K562 (cell line): ENCODE measurements around the gene TRMT1. TPM values are rescaled to one million over a fixed set of nuclear protein-coding genes. Genes with fewer than 3 reads are reported as not detected.

Source experiments
- CXXC5 ChIP-seq: fragments of 250-450 bp; sonication (Bioruptor Pico); IDR thresholded peaks from 2 replicates; pipeline ENCODE4 v1.8.0; 2022; ENCODE audit warnings: inconsistent platforms, mild to moderate bottlenecking, moderate library complexity
- E2F4 ChIP-seq: sonication (generic); formaldehyde crosslinking; IDR thresholded peaks from 2 replicates; pipeline ENCODE4 v1.8.0; 2022; ENCODE audit warnings: mild to moderate bottlenecking, low read depth, missing genetic modification reagents
- EGR1 ChIP-seq: fragments of 450-650 bp; conservative IDR thresholded peaks from 2 replicates; pipeline ENCODE4 v1.6.1; 2017; ENCODE audit warnings: mild to moderate bottlenecking
- ERF ChIP-seq: fragments of 450-650 bp; formaldehyde crosslinking; IDR thresholded peaks from 2 replicates; pipeline ENCODE4 v1.4.0; 2020; ENCODE audit warnings: mild to moderate bottlenecking, mixed read lengths
- ETV1 ChIP-seq: fragments of 450-650 bp; conservative IDR thresholded peaks from 2 replicates; pipeline ENCODE4 v1.6.1; 2016; ENCODE audit warnings: missing genetic modification characterization, control low read depth, low read depth, missing compliant biosample characterization
- EWSR1 ChIP-seq: fragments of 450-650 bp; IDR thresholded peaks from 2 replicates; pipeline ENCODE4 v1.6.1; 2018; ENCODE audit warnings: borderline replicate concordance, mild to moderate bottlenecking, low read depth, moderate library complexity; ENCODE audit not compliant: partially characterized antibody
- FOSL1 ChIP-seq: fragments of 200-800 bp; sonication (Bioruptor generic); conservative IDR thresholded peaks from 2 replicates; pipeline ENCODE4 v1.6.1; 2016; ENCODE audit warnings: missing genetic modification characterization, missing compliant biosample characterization
- FUS ChIP-seq: fragments of 200-400 bp; formaldehyde crosslinking; optimal IDR thresholded peaks from 2 replicates; pipeline ENCODE3; 2017; ENCODE audit warnings: low read depth, low read length
- GTF2F1 ChIP-seq: IDR thresholded peaks from 2 replicates; pipeline ENCODE4 v1.6.1; 2011; ENCODE audit warnings: low read depth, low read length, improper control_type of control experiment
- HDAC1 ChIP-seq, 2 experiments: fragments of 450-650 bp; IDR thresholded peaks; 2 replicates each; pipeline ENCODE4 v1.6.1; 2016 to 2017; ENCODE audit warnings: inconsistent platforms in 1 of 2, mild to moderate bottlenecking in 1 of 2, moderate library complexity in 1 of 2
- ID3 ChIP-seq, 2 experiments: fragments of 250-450 bp in 1 of 2; fragments of 450-650 bp in 1 of 2; sonication (Bioruptor Pico) in 1 of 2; IDR thresholded peaks; 2 replicates each; pipeline versions ENCODE4 v1.6.1 to v1.8.0; 2016 to 2021; ENCODE audit warnings: mild to moderate bottlenecking in 2 of 2, moderate library complexity in 2 of 2, missing compliant biosample characterization in 1 of 2, missing genetic modification characterization in 1 of 2
- IRF1 ChIP-seq: sonication (generic); formaldehyde crosslinking; IDR thresholded peaks from 2 replicates; pipeline ENCODE4 v1.8.0; 2022; ENCODE audit warnings: missing genetic modification reagents, mild to moderate bottlenecking, borderline replicate concordance
- MAX ChIP-seq: sonication (generic); formaldehyde crosslinking; IDR thresholded peaks from 2 replicates; pipeline ENCODE4 v1.9.0; 2022; ENCODE audit warnings: mild to moderate bottlenecking, missing genetic modification reagents
- NFE2L1 ChIP-seq: fragments of 450-650 bp; IDR thresholded peaks from 2 replicates; pipeline ENCODE4 v1.6.1; 2016; ENCODE audit warnings: missing genetic modification characterization, low read depth, mild to moderate bottlenecking, missing compliant biosample characterization, moderate library complexity, borderline replicate concordance
- PATZ1 ChIP-seq: fragments of 250-450 bp; sonication (Bioruptor Pico); IDR thresholded peaks from 2 replicates; pipeline ENCODE4 v1.5.0; 2020; ENCODE audit warnings: mild to moderate bottlenecking, borderline replicate concordance
- SMARCA4 ChIP-seq: fragments of 450-650 bp; IDR thresholded peaks from 2 replicates; pipeline ENCODE4 v1.6.1; 2016
- SREBF2 ChIP-seq: sonication (generic); formaldehyde crosslinking; IDR thresholded peaks from 2 replicates; pipeline ENCODE4 v1.4.0; 2020; ENCODE audit warnings: mild to moderate bottlenecking, missing genetic modification reagents
- TAF1 ChIP-seq: IDR thresholded peaks from 2 replicates; pipeline ENCODE4 v1.6.1; 2011; ENCODE audit warnings: mild to moderate bottlenecking, low read length, moderate library complexity; ENCODE audit not compliant: insufficient read depth, control insufficient read depth, severe bottlenecking; ENCODE audit errors: extremely low read depth
- ZBTB2 ChIP-seq: fragments of 450-650 bp; IDR thresholded peaks from 2 replicates; pipeline ENCODE4 v1.6.1; 2016; ENCODE audit warnings: antibody characterized with exemption
- ZKSCAN8 ChIP-seq: fragments of 200-800 bp; sonication (Bioruptor generic); IDR thresholded peaks from 2 replicates; pipeline ENCODE4 v1.6.1; 2016; ENCODE audit warnings: missing genetic modification characterization, missing compliant biosample characterization
- polyA plus RNA-seq, 8 experiments: library from polyadenylated mRNA; depleted of rRNA in 4 of 8; stranded (reverse) in 5 of 8; unstranded in 3 of 8; fragments of >200 nt; fragmentation: Nextera tagmentation in 2 of 8; fragmentation: Illumina TruSeq in 1 of 8; extraction: Ambion mirVana in 2 of 8; extraction: Trizol in 1 of 8; gene quantifications; 2 replicates each; pipeline versions ENCODE4 v1.2.1 to v1.2.3, GENCODE V29; 2011 to 2014; ENCODE audit warnings: inconsistent platforms in 1 of 8, missing spikeins in 1 of 8
- total RNA-seq, 7 experiments: library from RNA; depleted of rRNA in 6 of 7; stranded (reverse); fragments of >200 nt in 6 of 7; fragmentation: Illumina TruSeq in 2 of 7; extraction: Trizol in 2 of 7; gene quantifications; 2 replicates each; pipeline versions ENCODE4 v1.2.1 to v1.2.3, GENCODE V29; 2011 to 2021; ENCODE audit warnings: low replicate concordance in 1 of 7

Gene TRMT1
- total and polyA plus RNA-seq, 9 of the 15 experiments (the other 6 are each of a cell fraction or from before 2014, with no cell fraction given) = 5.8 to 158 (median 54.3) TPM

- TF ChIP-seq E2F4 (CRISPR knock-in tag) (no peak), SMARCA4 (peak; percentile 34; the same call in 1 of the 2 replicates), EGR1 (peak; percentile 94), ZKSCAN8 (no peak), MAX (CRISPR knock-in tag) (peak; percentile 99), EWSR1 (no peak), ID3 (CRISPR knock-in tag; IDR thresholded peaks at IDR 0.05) (no peak), ID3 (tag; IDR thresholded peaks at IDR 0.05) (peak; percentile 23; the same call in 1 of the 2 replicates), NFE2L1 (no peak), FUS (no peak), ZBTB2 (no peak), HDAC1 (IDR thresholded peaks at IDR 0.05) (peak; percentile 99 to 100), GTF2F1 (peak; percentile 43; the same call in 1 of the 2 replicates), ERF (CRISPR knock-in tag) (no peak), SREBF2 (no peak), IRF1 (CRISPR knock-in tag) (no peak), ETV1 (tag) (peak; percentile 81), PATZ1 (no peak), TAF1 (peak; percentile 47), CXXC5 (peak; percentile 69), FOSL1 (peak; percentile 63)
Observed at GRCh38 chr19:13116282-13117175, at the start of gene TRMT1 (continued).
